Smooth muscle cell (in vitro differentiated cells): ENCODE measurements around the gene TUBD1. TPM values are rescaled to one million over a fixed set of nuclear protein-coding genes. Genes with fewer than 3 reads are reported as not detected.

Source experiments
- DNase-seq: peaks from one replicate; lab custom pipeline; 2025; ENCODE audit not compliant: unreplicated experiment; lab: John Stamatoyannopoulos, UW
- H2AFZ ChIP-seq: fragments of 200-600 bp; sonication (generic); 2 replicates; pipeline ENCODE4 v1.6.0; 2016; ENCODE audit warnings: antibody characterized with exemption, low read depth, mild to moderate bottlenecking
- H3F3A ChIP-seq: fragments of 200-600 bp; sonication (generic); 2 replicates; pipeline ENCODE4 v1.6.0; 2017; ENCODE audit warnings: antibody characterized with exemption, low read depth
- H3K27ac ChIP-seq: fragments of 200-600 bp; sonication (generic); 2 replicates; pipeline ENCODE4 v1.5.1; 2016; ENCODE audit warnings: low read depth, mild to moderate bottlenecking
- H3K27me3 ChIP-seq: fragments of 200-600 bp; sonication (generic); 2 replicates; pipeline ENCODE4 v1.6.1; 2016; ENCODE audit warnings: low read depth, mild to moderate bottlenecking
- H3K36me3 ChIP-seq: fragments of 200-600 bp; sonication (generic); 2 replicates; pipeline ENCODE4 v1.5.1; 2016; ENCODE audit warnings: low read depth
- H3K4me1 ChIP-seq: fragments of 200-600 bp; sonication (generic); 2 replicates; pipeline ENCODE4 v1.5.1; 2016; ENCODE audit warnings: low read depth
- H3K4me2 ChIP-seq: fragments of 200-600 bp; sonication (generic); 2 replicates; pipeline ENCODE4 v1.6.0; 2016; ENCODE audit warnings: mild to moderate bottlenecking
- H3K4me3 ChIP-seq: fragments of 200-600 bp; sonication (generic); 2 replicates; pipeline ENCODE4 v1.5.1; 2016; ENCODE audit warnings: mild to moderate bottlenecking
- H3K79me2 ChIP-seq: fragments of 200-600 bp; sonication (generic); 2 replicates; pipeline ENCODE4 v1.6.0; 2016; ENCODE audit warnings: low read depth, mild to moderate bottlenecking
- H3K9ac ChIP-seq: fragments of 200-600 bp; sonication (generic); 2 replicates; pipeline ENCODE4 v1.6.0; 2016; ENCODE audit warnings: low read depth
- H3K9me3 ChIP-seq: fragments of 200-600 bp; sonication (generic); replicated peaks from 2 replicates; pipeline ENCODE4 v1.5.1; 2016; ENCODE audit warnings: low read depth
- H4K20me1 ChIP-seq: fragments of 200-600 bp; sonication (generic); 2 replicates; pipeline ENCODE4 v1.6.0; 2016; ENCODE audit warnings: low read depth
- WGBS: methylation state at CpG from one replicate; pipeline ENCODE4 v1.1.7; 2016; ENCODE audit warnings: low lambda C conversion rate; 5-methylcytosine and 5-hydroxymethylcytosine counted together
- polyA plus RNA-seq: library from polyadenylated mRNA; unstranded; fragments of >200 nt; fragmentation: Nextera tagmentation; extraction: Ambion mirVana; gene quantifications from 2 replicates; pipeline ENCODE4 v1.2.1, GENCODE V29; 2016
- total RNA-seq: library from RNA; depleted of rRNA; stranded (reverse); fragments of >200 nt; gene quantifications from 2 replicates; pipeline ENCODE4 v1.2.3, GENCODE V29; 2014
- TF ChIP-seq, protein P1 (sequence below): fragments of 200-600 bp; sonication (generic); IDR thresholded peaks from 2 replicates; pipeline ENCODE4 v1.5.1; 2017; ENCODE audit warnings: borderline replicate concordance, mild to moderate bottlenecking, antibody characterized with exemption; ENCODE audit not compliant: insufficient read depth, poor library complexity, severe bottlenecking

TUBD1 gene
- total and polyA plus RNA-seq, 2 experiments from 2014 or later = 10.3 to 21.8 TPM

DNA sequence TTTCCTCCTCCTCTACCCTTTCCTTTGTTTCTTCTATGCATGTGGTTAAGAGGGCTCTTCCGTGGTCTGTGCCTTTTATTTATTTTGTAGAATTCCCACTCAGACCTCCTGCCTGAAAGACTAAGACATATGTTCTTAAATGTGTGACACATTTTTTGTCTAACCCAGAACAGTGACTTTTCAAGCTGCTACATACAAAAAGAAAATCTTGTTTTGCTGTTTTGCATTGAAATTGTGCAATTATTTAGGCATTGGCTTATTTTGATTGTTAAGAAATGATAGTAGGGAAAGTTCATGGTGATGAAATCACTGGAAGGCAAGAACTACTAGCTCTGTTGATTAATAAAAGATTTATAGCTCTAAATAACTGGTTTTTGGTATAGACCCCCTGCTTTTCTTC is 76.8 kb downstream of the TUBD1 start:
- no peak overlapping the region for H2AFZ ChIP-seq
- no peaks in the 10 kb centered on the region for H3K27me3 ChIP-seq
- WGBS = 41% methylated on average over 1 of the region's 1 CpG
- no peak overlapping the region for H3K4me3 ChIP-seq
- H3K9me3 ChIP-seq = no peaks in the 10 kb centered on the region
- H3K27ac ChIP-seq = peak overlapping the region; percentile 36
- H3K4me1 ChIP-seq = no peaks in the 10 kb centered on the region
- DNase-seq = no peak
- TF ChIP-seq, protein P1, sequence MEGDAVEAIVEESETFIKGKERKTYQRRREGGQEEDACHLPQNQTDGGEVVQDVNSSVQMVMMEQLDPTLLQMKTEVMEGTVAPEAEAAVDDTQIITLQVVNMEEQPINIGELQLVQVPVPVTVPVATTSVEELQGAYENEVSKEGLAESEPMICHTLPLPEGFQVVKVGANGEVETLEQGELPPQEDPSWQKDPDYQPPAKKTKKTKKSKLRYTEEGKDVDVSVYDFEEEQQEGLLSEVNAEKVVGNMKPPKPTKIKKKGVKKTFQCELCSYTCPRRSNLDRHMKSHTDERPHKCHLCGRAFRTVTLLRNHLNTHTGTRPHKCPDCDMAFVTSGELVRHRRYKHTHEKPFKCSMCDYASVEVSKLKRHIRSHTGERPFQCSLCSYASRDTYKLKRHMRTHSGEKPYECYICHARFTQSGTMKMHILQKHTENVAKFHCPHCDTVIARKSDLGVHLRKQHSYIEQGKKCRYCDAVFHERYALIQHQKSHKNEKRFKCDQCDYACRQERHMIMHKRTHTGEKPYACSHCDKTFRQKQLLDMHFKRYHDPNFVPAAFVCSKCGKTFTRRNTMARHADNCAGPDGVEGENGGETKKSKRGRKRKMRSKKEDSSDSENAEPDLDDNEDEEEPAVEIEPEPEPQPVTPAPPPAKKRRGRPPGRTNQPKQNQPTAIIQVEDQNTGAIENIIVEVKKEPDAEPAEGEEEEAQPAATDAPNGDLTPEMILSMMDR = no peak
- peaks cover 9% of the 10 kb centered on the region for H3K36me3 ChIP-seq
- H3F3A ChIP-seq = peaks cover 15% of the 10 kb centered on the region
- peaks cover 5% of the 10 kb centered on the region for H3K79me2 ChIP-seq
- H4K20me1 ChIP-seq = no peaks in the 10 kb centered on the region
- no peak overlapping the region for H3K9ac ChIP-seq
- peak overlapping the region; percentile 30 for H3K4me2 ChIP-seq

DNA sequence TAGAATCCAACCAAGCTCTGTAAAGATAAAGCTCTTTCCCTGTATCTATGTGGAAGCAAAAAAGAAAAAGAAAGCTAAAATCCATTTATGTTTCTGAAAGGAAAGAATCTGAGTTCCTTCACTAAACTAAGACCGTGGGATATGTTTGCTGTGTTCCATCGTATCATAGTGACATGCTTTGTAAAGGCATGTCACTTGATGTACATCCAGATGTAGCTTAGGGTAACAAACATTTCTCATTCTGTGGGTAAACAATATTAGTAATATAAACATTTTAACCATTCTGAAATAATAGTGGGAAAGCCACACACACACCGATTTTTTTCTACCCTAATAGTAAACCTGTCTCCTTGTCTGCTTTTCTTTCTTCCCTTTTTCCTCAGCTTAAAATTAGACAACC is 78.1 kb downstream of the TUBD1 start:
- H3K9ac ChIP-seq = no peak overlapping the region
- no peaks in the 10 kb centered on the region for H3K9me3 ChIP-seq
- H3K27me3 ChIP-seq = no peaks in the 10 kb centered on the region
- no peaks in the 10 kb centered on the region for H4K20me1 ChIP-seq
- DNase-seq = no peak
- H2AFZ ChIP-seq = no peak overlapping the region
- H3K4me2 ChIP-seq = peak overlapping the region; percentile 32
- peaks cover 11% of the 10 kb centered on the region for H3F3A ChIP-seq
- H3K27ac ChIP-seq = peak overlapping the region; percentile 72
- H3K4me1 ChIP-seq = no peaks in the 10 kb centered on the region
- no peak overlapping the region for H3K4me3 ChIP-seq
- H3K36me3 ChIP-seq = peaks cover 9% of the 10 kb centered on the region
- TF ChIP-seq, protein P1 = no peak
- H3K79me2 ChIP-seq = peaks cover 5% of the 10 kb centered on the region
- 59% methylated on average over 3 of the region's 3 CpGs for WGBS

DNA sequence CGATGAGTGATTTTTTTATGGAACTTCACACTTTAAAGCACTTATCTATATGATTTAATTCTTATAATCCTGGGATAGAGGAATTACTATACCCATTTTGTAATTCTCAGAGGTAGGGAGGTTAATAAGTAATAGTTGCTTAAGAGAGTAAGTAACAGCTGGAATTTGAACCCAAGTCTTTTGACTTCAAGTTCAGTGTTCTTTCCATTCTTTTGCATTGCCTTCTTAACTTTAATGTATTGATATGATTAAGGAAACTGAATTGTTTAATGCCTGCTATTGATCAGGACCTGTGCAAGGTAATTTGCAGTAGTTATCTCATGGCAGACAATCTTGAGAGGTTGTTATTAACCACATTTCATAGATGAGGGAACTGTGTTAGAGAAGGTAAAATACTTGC is 78.5 kb downstream of the TUBD1 start:
- H3K9ac ChIP-seq = no peak overlapping the region

DNA sequence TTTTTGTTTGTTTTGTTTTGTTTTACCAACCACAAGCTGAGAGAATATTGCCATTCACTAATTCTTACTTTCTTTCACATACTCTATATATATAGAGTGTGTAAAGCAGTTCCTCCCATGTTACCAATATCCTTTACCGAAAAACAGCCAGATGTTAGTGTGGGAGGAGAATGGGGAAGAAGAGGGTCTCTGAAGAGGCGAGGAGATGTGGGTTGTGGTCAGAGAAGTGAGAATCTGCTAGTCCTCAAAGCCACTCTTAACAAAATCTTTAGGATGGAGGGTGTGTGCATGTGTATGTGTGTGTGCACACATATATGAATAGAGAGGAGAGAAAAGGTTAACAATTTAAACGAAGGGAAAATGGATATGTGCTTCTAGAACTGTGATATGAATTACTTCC is 80.6 kb downstream of the TUBD1 start:
- Histone ChIP-seq H3K4me2 (no peak overlapping the region), H2AFZ (no peak overlapping the region), H4K20me1 (no peaks in the 10 kb centered on the region), H3K9ac (no peak overlapping the region), H3F3A (peaks cover 17% of the 10 kb centered on the region), H3K9me3 (no peaks in the 10 kb centered on the region), H3K4me1 (no peaks in the 10 kb centered on the region), H3K27me3 (no peaks in the 10 kb centered on the region), H3K79me2 (peaks cover 8% of the 10 kb centered on the region), H3K4me3 (no peak overlapping the region), H3K36me3 (peaks cover 9% of the 10 kb centered on the region), H3K27ac (peak overlapping the region; percentile 27)
- DNase-seq = no peak
- TF ChIP-seq, protein P1 = no peak
- WGBS = 88% methylated on average over 3 of the region's 3 CpGs

More for the DNA sequence above, 78.5 kb downstream of the TUBD1 start:
- no peaks in the 10 kb centered on the region for H3K27me3 ChIP-seq
- no peaks in the 10 kb centered on the region for H3K9me3 ChIP-seq
- WGBS = 85% methylated on average over 1 of the region's 1 CpG
- no peak overlapping the region for H3K4me3 ChIP-seq
- H3K36me3 ChIP-seq = peaks cover 9% of the 10 kb centered on the region
- H3F3A ChIP-seq = peaks cover 11% of the 10 kb centered on the region
- peak overlapping the region; percentile 32 for H3K4me2 ChIP-seq
- peak overlapping the region; percentile 72 for H3K27ac ChIP-seq
- H3K79me2 ChIP-seq = peaks cover 5% of the 10 kb centered on the region
- TF ChIP-seq, protein P1 = no peak
- no peaks in the 10 kb centered on the region for H4K20me1 ChIP-seq
- no peak overlapping the region for H2AFZ ChIP-seq
- no peak for DNase-seq
- no peaks in the 10 kb centered on the region for H3K4me1 ChIP-seq
